GM12878 (cell line): ENCODE data around the gene LRRN2. TPM values are rescaled to one million over a fixed set of nuclear protein-coding genes. Genes with fewer than 3 reads are reported as not detected.

Source experiments
- ATAC-seq: fragments of 200-7000 bp; cut with Tn5 transposase; 3 replicates; pipeline ENCODE4 v1.9.1; 2020; ENCODE audit warnings: mild to moderate bottlenecking, moderate library complexity
- BruUV-seq: library from RNA; stranded (reverse); fragments of 400-500 nt; replicated peaks from 2 replicates; lab custom pipeline; 2021; lab: Mats Ljungman, UMichigan
- CTCF ChIA-PET: fragments of 300-600 bp; sonication (Branson Sonifier 250); formaldehyde crosslinking; extraction: SDS; loops from one replicate; lab custom pipeline; 2021; ENCODE audit warnings: inconsistent platforms; lab: Yijun Ruan, JAX
- POLR2A ChIA-PET: fragments of 350-600 bp; formaldehyde crosslinking; extraction: SDS; loops from one replicate; lab custom pipeline; 2021; ENCODE audit warnings: inconsistent platforms; lab: Charles Lee
- RAD21 ChIA-PET: fragments of 300-600 bp; sonication (Branson Sonifier 250); formaldehyde crosslinking; loops from one replicate; lab custom pipeline; 2023; ENCODE audit warnings: antibody characterized with exemption; ENCODE audit not compliant: unreplicated experiment; lab: Charles Lee
- SMC1A ChIA-PET: fragments of 300-600 bp; sonication (Branson Sonifier 250); formaldehyde crosslinking; loops from one replicate; lab custom pipeline; 2023; ENCODE audit not compliant: unreplicated experiment, uncharacterized antibody; lab: Charles Lee
- DNase-seq: peaks from one replicate; pipeline ENCODE4 v3.0.0-alpha.2; 2011; ENCODE audit warnings: low read depth, low spot score
- FAIRE-seq: peaks from 3 replicates; lab custom pipeline; 2011; peaks lifted over from hg19 to GRCh38; lab: Jason Lieb, UNC
- H2AFZ ChIP-seq: 2 replicates; pipeline ENCODE4 v1.6.0; 2011; ENCODE audit warnings: low read depth, low read length, control low read depth; ENCODE audit not compliant: control insufficient read depth
- H3K27ac ChIP-seq: 2 replicates; pipeline ENCODE4 v1.5.1; 2011; ENCODE audit warnings: control low read depth; ENCODE audit not compliant: control insufficient read depth, insufficient read depth
- H3K27me3 ChIP-seq, 2 experiments: replicated peaks in 1 of 2; 2 replicates each; pipeline versions ENCODE4 v1.6.0 to v1.6.1; 2011; ENCODE audit warnings: low read length in 1 of 2; ENCODE audit not compliant: control insufficient read depth in 2 of 2, insufficient read depth in 2 of 2
- H3K36me3 ChIP-seq, 2 experiments: 2 replicates each; pipeline ENCODE4 v1.5.1; 2011; ENCODE audit warnings: low read length in 1 of 2; ENCODE audit not compliant: control insufficient read depth in 2 of 2, insufficient read depth in 2 of 2
- H3K4me1 ChIP-seq: 2 replicates; pipeline ENCODE4 v1.6.1; 2011; ENCODE audit warnings: mild to moderate bottlenecking, low read length, moderate library complexity, mixed read lengths; ENCODE audit not compliant: control insufficient read depth, insufficient read depth
- H3K4me2 ChIP-seq: 2 replicates; pipeline ENCODE4 v1.6.0; 2011; ENCODE audit warnings: control low read depth; ENCODE audit not compliant: control insufficient read depth, insufficient read depth
- H3K4me3 ChIP-seq: fragments of 200-600 bp; sonication (generic); 2 replicates; pipeline ENCODE4 v1.5.1; 2016
- H3K79me2 ChIP-seq: 2 replicates; pipeline ENCODE4 v1.6.0; 2011; ENCODE audit warnings: low read length; ENCODE audit not compliant: control insufficient read depth, insufficient read depth
- H3K9ac ChIP-seq: 2 replicates; pipeline ENCODE4 v1.8.0; 2011; ENCODE audit warnings: low read length, control low read depth, mixed read lengths; ENCODE audit not compliant: control insufficient read depth, insufficient read depth
- H3K9me3 ChIP-seq: replicated peaks from 3 replicates; pipeline ENCODE4 v1.5.1; 2011; ENCODE audit warnings: mild to moderate bottlenecking, low read length; ENCODE audit not compliant: control insufficient read depth, insufficient read depth
- H4K20me1 ChIP-seq: 2 replicates; pipeline ENCODE4 v1.6.0; 2011; ENCODE audit not compliant: control insufficient read depth, insufficient read depth
- CREM ChIP-seq: IDR thresholded peaks from 2 replicates; pipeline ENCODE4 v1.6.1; 2014; ENCODE audit warnings: antibody characterized with exemption, low read depth
- JUND ChIP-seq: IDR thresholded peaks from 2 replicates; pipeline ENCODE4 v1.6.1; 2012; ENCODE audit warnings: low read depth, mild to moderate bottlenecking, low read length, improper control_type of control experiment, moderate library complexity
- LARP7 ChIP-seq: fragments of 450-650 bp; IDR thresholded peaks from 2 replicates; pipeline ENCODE4 v1.6.1; 2017; ENCODE audit warnings: mild to moderate bottlenecking
- MEF2A ChIP-seq: IDR thresholded peaks from 2 replicates; pipeline ENCODE4 v1.6.1; 2011; ENCODE audit warnings: low read depth, mild to moderate bottlenecking, low read length, moderate library complexity; ENCODE audit not compliant: insufficient read depth
- MLLT1 ChIP-seq: fragments of 450-650 bp; IDR thresholded peaks from 2 replicates; pipeline ENCODE4 v1.6.1; 2016; ENCODE audit warnings: mild to moderate bottlenecking
- MYB ChIP-seq: fragments of 150-350 bp; IDR thresholded peaks from 2 replicates; pipeline ENCODE4 v1.6.1; 2014; ENCODE audit warnings: mild to moderate bottlenecking, low read depth, low read length, borderline replicate concordance
- NR2C1 ChIP-seq: fragments of 450-650 bp; IDR thresholded peaks from 2 replicates; pipeline ENCODE4 v1.6.1; 2017; ENCODE audit warnings: antibody characterized with exemption, mild to moderate bottlenecking, moderate library complexity
- NR2C2 ChIP-seq: IDR thresholded peaks from 2 replicates; pipeline ENCODE4 v1.6.1; 2011; ENCODE audit warnings: borderline replicate concordance, low read depth; ENCODE audit not compliant: control insufficient read depth, insufficient read length
- RELB ChIP-seq: fragments of 450-650 bp; IDR thresholded peaks from 2 replicates; pipeline ENCODE4 v1.6.1; 2017; ENCODE audit warnings: low read depth, mild to moderate bottlenecking, moderate library complexity
- SMARCA5 ChIP-seq: fragments of 450-650 bp; IDR thresholded peaks from 2 replicates; pipeline ENCODE4 v1.6.1; 2017; ENCODE audit warnings: mild to moderate bottlenecking
- SMC3 ChIP-seq: IDR thresholded peaks from 2 replicates; pipeline ENCODE4 v1.6.1; 2011; ENCODE audit warnings: low read length, improper control_type of control experiment, borderline replicate concordance
- WGBS: methylation state at CpG from one replicate; pipeline ENCODE4 v1.1.6; 2016; ENCODE audit warnings: low lambda C conversion rate; ENCODE audit not compliant: insufficient replicate concordance, insufficient coverage; ENCODE audit errors: missing lambda C conversion rate; 5-methylcytosine and 5-hydroxymethylcytosine counted together
- in situ Hi-C: fragments of 300-500 bp; cut with MboI; formaldehyde crosslinking; loops from 9 replicates; pipeline ENCODE4 v1.14.3; 2018; ENCODE audit warnings: mixed read lengths
- intact Hi-C: fragments of 100-400 bp; cut with micrococcal nuclease; formaldehyde crosslinking; loops from one replicate; pipeline ENCODE4 v1.14.2; 2022; ENCODE audit not compliant: unreplicated experiment
- polyA plus RNA-seq, 11 experiments: library from polyadenylated mRNA; depleted of rRNA in 4 of 11; unstranded in 6 of 11; stranded (reverse) in 5 of 11; fragments of >200 nt; fragmentation: Nextera tagmentation in 4 of 11; fragmentation: Illumina TruSeq in 1 of 11; extraction: Ambion mirVana in 4 of 11; extraction: Trizol in 1 of 11; gene quantifications; 1 replicate in 1 of 11; 2 replicates in 10 of 11; pipeline versions ENCODE4 v1.2.1 to v1.2.3, GENCODE V29; 2011 to 2016; ENCODE audit warnings: inconsistent platforms in 2 of 11, missing spikeins in 2 of 11, low read depth in 1 of 11
- total RNA-seq, 4 experiments: library from RNA; depleted of rRNA in 3 of 4; stranded (reverse); fragments of >200 nt in 3 of 4; fragmentation: Illumina TruSeq in 1 of 4; extraction: Trizol in 1 of 4; gene quantifications; 2 replicates each; pipeline versions ENCODE4 v1.2.1 to v1.2.3, GENCODE V29; 2013 to 2021

LRRN2 gene
- total and polyA plus RNA-seq, 10 of the 15 experiments (the other 5 are each of a cell fraction or from before 2014, with no cell fraction given), result not detected

- Histone ChIP-seq H3K9ac (no peak overlapping the region), H3K4me1 (no peaks in the 10 kb centered on the region), H3K9me3 (no peaks in the 10 kb centered on the region), H3K27ac (no peak overlapping the region), H3K4me2 (no peak overlapping the region), H3K4me3 (no peak overlapping the region), H3K36me3 (no peaks in the 10 kb centered on the region), H3K79me2 (no peaks in the 10 kb centered on the region), H4K20me1 (no peaks in the 10 kb centered on the region), H3K27me3 (peaks cover 0 to 6% of the 10 kb centered on the region in 2 experiments; a peak in 2 of 4 replicates), H2AFZ (no peak overlapping the region)
- SMC1A ChIA-PET, result interaction anchor here (1.3 kb wide), 1 partner anchor 120 kb away, joined by 4 read pairs; no protein-coding TSS in a partner anchor
- RAD21 ChIA-PET, result interaction anchor here (0.8 to 1.0 kb wide), 2 partner anchors 167 to 171 kb away, joined by 3 to 4 read pairs; no protein-coding TSS in a partner anchor
- POLR2A ChIA-PET, result no interaction called here
- DNase-seq (no peak), ATAC-seq (no peak), FAIRE-seq (no peak)
- 13% methylated on average over 2 of the region's 2 CpGs for WGBS
- CTCF ChIA-PET, result interaction anchor here (0.7 to 2.1 kb wide), 6 partner anchors 26 to 167 kb away, joined by 3 to 12 read pairs (median 5); no protein-coding TSS in a partner anchor
- in situ Hi-C loops, result no loop called here
- no TSS peak for BruUV-seq
- intact Hi-C loops, result no loop called here
- TF ChIP-seq MEF2A (no peak), MLLT1 (no peak), SMARCA5 (no peak)
Observed at GRCh38 chr1:204640578-204640977, 45.0 kb downstream of the LRRN2 start.

- in situ Hi-C loops, result no loop called here
- no peak for ATAC-seq
- H3K79me2 ChIP-seq, result no peaks in the 10 kb centered on the region
- intact Hi-C loops, result no loop called here
- H3K9me3 ChIP-seq, result no peaks in the 10 kb centered on the region
- ChIA-PET CTCF (interaction anchor here (2.0 kb wide), 1 partner anchor 173 kb away, joined by 6 read pairs; no protein-coding TSS in a partner anchor), SMC1A (interaction anchor here (1.1 to 1.6 kb wide), 2 partner anchors 34 to 173 kb away, joined by 3 to 4 read pairs; no protein-coding TSS in a partner anchor), POLR2A (no interaction called here), RAD21 (no interaction called here)
- H4K20me1 ChIP-seq, result no peaks in the 10 kb centered on the region
- whole genome bisulfite sequencing, result 18% methylated on average over 5 of the region's 5 CpGs
- no peak overlapping the region for H2AFZ ChIP-seq
- no peak for FAIRE-seq
- BruUV-seq, result no TSS peak
- TF ChIP-seq CREM, result no peak
- no peak for TF ChIP-seq NR2C1
- no peak for TF ChIP-seq LARP7
- TF ChIP-seq SMC3, result no peak
- no peak for TF ChIP-seq MYB
- TF ChIP-seq RELB, result no peak
- TF ChIP-seq NR2C2, result no peak
- TF ChIP-seq MEF2A, result no peak
- TF ChIP-seq JUND, result no peak
- no peak for DNase-seq
- H3K4me3 ChIP-seq, result no peak overlapping the region
- H3K4me2 ChIP-seq, result no peak overlapping the region
- no peak overlapping the region for H3K27ac ChIP-seq
- H3K9ac ChIP-seq, result no peak overlapping the region
- no peaks in the 10 kb centered on the region for H3K4me1 ChIP-seq
- peaks cover 0 to 4% of the 10 kb centered on the region in 2 experiments; a peak in 3 of 4 replicates for H3K27me3 ChIP-seq
- H3K36me3 ChIP-seq, result no peaks in the 10 kb centered on the region
Observed at GRCh38 chr1:204634260-204634910, 51.2 kb downstream of the LRRN2 start.
